ENCODE measurements around the gene RFLNA. TPM values are rescaled to one million over a fixed set of nuclear protein-coding genes. Genes with fewer than 3 reads are reported as not detected.

RFLNA gene
- total RNA-seq, 2 donors from 2014 or later, result 0.26 TPM; not detected in 1

DNA sequence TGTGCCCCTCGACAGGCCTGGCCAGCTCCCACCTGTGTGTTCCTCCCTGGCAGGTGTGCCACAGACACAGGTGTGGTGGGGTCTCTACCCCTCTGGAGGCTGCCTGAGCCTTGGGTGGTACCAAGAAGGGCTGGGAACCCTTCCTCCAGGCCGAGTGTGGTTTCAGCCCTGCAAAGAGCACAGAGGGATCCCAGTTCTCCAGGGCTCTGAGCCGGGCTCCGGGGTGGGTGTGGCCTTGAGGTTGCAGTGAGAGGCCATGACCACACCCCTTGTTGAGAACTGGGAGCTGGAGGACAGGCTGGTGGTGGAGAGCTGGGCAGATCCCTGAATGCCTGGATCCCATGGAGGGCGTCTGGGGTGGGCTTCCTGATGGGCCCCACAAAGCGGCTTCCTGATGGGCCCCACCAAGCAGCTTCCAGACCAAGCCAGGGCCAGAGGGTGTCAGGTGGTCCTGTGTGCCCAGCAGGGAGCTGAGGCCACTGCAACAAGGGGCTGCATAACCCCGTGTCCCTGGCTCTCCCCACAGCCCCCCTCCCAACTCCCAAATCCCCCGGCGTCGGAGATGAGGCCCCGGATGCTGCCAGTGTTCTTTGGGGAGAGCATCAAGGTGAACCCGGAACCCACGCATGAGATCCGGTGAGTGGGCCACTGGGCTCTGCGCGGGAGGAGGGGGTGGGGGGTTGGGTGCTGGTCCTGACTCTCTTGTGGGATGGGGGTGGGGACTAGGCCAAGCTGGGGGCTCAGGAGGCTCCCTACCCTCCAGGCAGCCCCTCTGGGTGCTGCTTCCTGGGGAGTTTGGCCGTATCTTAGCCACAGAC lies 16.6 kb downstream of the RFLNA start:
- no peaks in the 10 kb centered on the region for H3K36me3 ChIP-seq (replicated peaks in 1 of 2; ENCODE audit: insufficient read depth in 1 of 2, low read depth in 2 of 2)
- WGBS, 2 donors, result 72 to 93% methylated on average over 1 to 16 of the region's 17 CpGs
- no peak for TF ChIP-seq POLR2A (IDR thresholded peaks at IDR 0.05)
- TF ChIP-seq, protein P1, sequence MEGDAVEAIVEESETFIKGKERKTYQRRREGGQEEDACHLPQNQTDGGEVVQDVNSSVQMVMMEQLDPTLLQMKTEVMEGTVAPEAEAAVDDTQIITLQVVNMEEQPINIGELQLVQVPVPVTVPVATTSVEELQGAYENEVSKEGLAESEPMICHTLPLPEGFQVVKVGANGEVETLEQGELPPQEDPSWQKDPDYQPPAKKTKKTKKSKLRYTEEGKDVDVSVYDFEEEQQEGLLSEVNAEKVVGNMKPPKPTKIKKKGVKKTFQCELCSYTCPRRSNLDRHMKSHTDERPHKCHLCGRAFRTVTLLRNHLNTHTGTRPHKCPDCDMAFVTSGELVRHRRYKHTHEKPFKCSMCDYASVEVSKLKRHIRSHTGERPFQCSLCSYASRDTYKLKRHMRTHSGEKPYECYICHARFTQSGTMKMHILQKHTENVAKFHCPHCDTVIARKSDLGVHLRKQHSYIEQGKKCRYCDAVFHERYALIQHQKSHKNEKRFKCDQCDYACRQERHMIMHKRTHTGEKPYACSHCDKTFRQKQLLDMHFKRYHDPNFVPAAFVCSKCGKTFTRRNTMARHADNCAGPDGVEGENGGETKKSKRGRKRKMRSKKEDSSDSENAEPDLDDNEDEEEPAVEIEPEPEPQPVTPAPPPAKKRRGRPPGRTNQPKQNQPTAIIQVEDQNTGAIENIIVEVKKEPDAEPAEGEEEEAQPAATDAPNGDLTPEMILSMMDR (IDR thresholded peaks at IDR 0.05), result no peak
- intact Hi-C loops (cut with DNase I), result no loop called here
- no peaks in the 10 kb centered on the region for H3K27me3 ChIP-seq
- H3K4me1 ChIP-seq, result no peaks in the 10 kb centered on the region
- no peak for DNase-seq
- H3K9me3 ChIP-seq, result no peaks in the 10 kb centered on the region
- H3K27ac ChIP-seq, result no peak overlapping the region
- no peak overlapping the region for H3K4me3 ChIP-seq
- no peak for ATAC-seq

DNA sequence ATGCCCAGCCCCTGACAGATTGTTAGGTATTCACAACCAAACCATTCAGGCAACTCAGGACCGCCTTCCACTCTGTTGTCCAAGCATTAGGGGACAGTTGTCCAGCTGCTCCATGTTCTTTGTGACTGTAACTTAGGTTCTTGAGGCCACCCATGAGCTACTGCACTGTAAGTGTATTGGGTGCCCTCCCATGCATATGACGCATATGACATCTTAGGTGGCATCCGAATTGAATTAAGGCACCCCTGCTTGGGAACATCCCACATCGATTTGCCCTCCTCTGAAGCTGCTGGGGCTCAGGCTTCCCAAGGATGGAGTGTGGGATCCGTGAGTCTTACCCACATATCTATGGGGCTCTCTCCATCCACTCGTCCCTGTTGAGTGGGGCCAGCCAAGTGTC lies 17.7 kb downstream of the RFLNA start:
- DNase-seq, result no peak
- no peak for ATAC-seq
- H3K36me3 ChIP-seq (replicated peaks in 1 of 2; ENCODE audit: insufficient read depth in 1 of 2, low read depth in 2 of 2), result no peaks in the 10 kb centered on the region

DNA sequence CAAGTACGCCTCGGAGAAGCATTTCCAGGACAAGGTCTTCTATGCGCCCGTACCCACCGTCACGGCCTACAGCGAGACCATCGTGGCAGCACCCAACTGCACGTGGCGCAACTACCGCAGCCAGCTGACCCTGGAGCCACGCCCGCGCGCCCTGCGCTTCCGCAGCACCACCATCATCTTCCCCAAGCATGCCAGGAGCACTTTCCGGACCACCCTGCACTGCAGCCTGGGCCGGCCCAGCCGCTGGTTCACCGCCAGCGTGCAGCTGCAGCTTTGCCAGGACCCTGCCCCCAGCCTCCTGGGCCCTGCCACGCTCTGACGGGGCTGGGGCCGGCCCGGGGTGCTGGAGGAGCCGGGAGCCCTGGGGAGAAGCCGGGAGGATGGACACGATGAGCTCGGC lies 19.3 kb downstream of the RFLNA start:
- intact Hi-C loops (cut with DNase I), result no loop called here
- WGBS, 2 donors, result 85 to 94% methylated on average over 14 to 27 of the region's 30 CpGs
- Histone ChIP-seq H3K4me3 (no peak overlapping the region), H3K4me1 (no peaks in the 10 kb centered on the region), H3K27me3 (no peaks in the 10 kb centered on the region), H3K36me3 (replicated peaks in 1 of 2; ENCODE audit: insufficient read depth in 1 of 2, low read depth in 2 of 2) (no peaks in the 10 kb centered on the region), H3K9me3 (no peaks in the 10 kb centered on the region), H3K27ac (no peak overlapping the region)
- ATAC-seq, result no peak
- no peak for DNase-seq
- no peak for TF ChIP-seq POLR2A (IDR thresholded peaks at IDR 0.05)

More for the DNA sequence above, 17.7 kb downstream of the RFLNA start:
- H3K9me3 ChIP-seq, result no peaks in the 10 kb centered on the region
- H3K4me3 ChIP-seq, result no peak overlapping the region
- 69% methylated on average over 6 of the region's 6 CpGs for WGBS, 2 donors
- intact Hi-C loops (cut with DNase I), result no loop called here
- H3K4me1 ChIP-seq, result no peaks in the 10 kb centered on the region
- H3K27me3 ChIP-seq, result no peaks in the 10 kb centered on the region
- no peak overlapping the region for H3K27ac ChIP-seq
- no peak for TF ChIP-seq POLR2A (IDR thresholded peaks at IDR 0.05)
- TF ChIP-seq, protein P1 (IDR thresholded peaks at IDR 0.05), result no peak

DNA sequence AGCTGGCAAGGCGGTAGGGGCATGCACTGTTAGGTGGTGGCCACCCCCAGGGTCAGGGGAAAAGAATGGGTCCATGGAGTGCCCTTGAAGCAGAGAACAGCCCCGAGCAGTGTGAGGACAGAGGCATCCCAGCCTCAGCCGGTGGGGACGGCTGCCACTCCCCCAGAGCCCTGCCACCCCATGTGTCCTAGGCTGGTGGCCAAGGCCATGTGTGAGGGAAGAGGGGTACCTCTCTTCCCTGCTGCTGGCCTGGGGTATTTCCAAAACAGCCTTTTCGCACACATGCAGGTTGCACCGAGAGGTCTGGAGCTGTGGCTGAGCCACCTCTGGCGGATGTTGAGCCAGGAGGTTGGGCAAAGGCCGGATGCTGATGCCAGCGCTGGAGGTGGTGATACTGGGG lies 19.9 kb downstream of the RFLNA start:
- 69 to 73% methylated on average over 6 to 9 of the region's 9 CpGs for WGBS, 2 donors
- TF ChIP-seq POLR2A (IDR thresholded peaks at IDR 0.05), result no peak
- TF ChIP-seq, protein P1 (IDR thresholded peaks at IDR 0.05), result no peak
- ATAC-seq (no peak), DNase-seq (no peak)
- no peaks in the 10 kb centered on the region for H3K36me3 ChIP-seq (replicated peaks in 1 of 2; ENCODE audit: insufficient read depth in 1 of 2, low read depth in 2 of 2)
- intact Hi-C loops (cut with DNase I), result no loop called here
- no peaks in the 10 kb centered on the region for H3K27me3 ChIP-seq
- no peaks in the 10 kb centered on the region for H3K9me3 ChIP-seq
- H3K27ac ChIP-seq, result no peak overlapping the region
- no peaks in the 10 kb centered on the region for H3K4me1 ChIP-seq
- no peak overlapping the region for H3K4me3 ChIP-seq

DNA sequence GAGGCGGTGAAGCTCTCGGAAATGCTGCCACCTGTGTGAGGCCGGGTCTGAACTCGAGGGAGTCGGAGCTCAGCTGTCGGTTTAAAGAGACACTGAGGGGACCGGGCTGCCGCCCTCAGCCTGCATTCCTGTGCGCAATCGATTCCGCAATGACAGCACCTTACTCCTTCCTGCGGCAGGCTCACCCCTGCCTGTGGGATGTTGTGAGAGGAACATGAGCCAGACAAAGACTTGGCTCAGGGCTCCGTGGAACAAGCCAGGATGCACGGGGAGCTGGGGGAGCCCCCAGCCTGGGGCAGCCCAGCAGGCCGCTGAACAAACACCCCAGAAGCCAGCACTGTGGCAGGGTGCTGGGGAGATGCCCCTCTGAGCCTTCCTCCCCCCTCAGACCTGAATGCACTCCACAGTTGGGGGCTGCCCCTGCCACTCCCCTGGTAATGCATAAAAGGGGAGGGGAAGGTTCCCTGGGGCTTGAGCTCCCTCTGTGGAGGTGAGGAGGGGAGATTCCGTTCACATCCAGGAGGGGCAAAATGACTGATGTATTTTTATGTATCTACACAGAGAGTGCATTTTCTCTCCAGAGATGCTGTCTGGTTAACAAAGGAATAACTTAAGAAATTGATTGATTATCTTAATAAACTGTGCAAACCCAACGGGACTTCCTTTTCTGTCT lies 20.6 kb downstream of the RFLNA start:
- Histone ChIP-seq H3K27me3 (no peaks in the 10 kb centered on the region), H3K36me3 (replicated peaks in 1 of 2; ENCODE audit: insufficient read depth in 1 of 2, low read depth in 2 of 2) (no peaks in the 10 kb centered on the region), H3K4me3 (no peak overlapping the region), H3K4me1 (no peaks in the 10 kb centered on the region), H3K9me3 (no peaks in the 10 kb centered on the region), H3K27ac (no peak overlapping the region)
- TF ChIP-seq POLR2A (IDR thresholded peaks at IDR 0.05), result no peak
- TF ChIP-seq, protein P1 (IDR thresholded peaks at IDR 0.05), result no peak
- ATAC-seq (no peak), DNase-seq (no peak)
- intact Hi-C loops (cut with DNase I), result no loop called here
- 48 to 49% methylated on average over 14 to 17 of the region's 17 CpGs for WGBS, 2 donors

Data from body of pancreas (tissue), 4 donors.